K562 (cell line): Measurements from ENCODE around the gene EGR4. TPM values are rescaled to one million over a fixed set of nuclear protein-coding genes. Genes with fewer than 3 reads are reported as not detected.

ENCODE experiments used
- ATAC-seq: fragments of 200-7000 bp; cut with Tn5 transposase; 3 replicates; pipeline ENCODE4 v1.9.1; 2020; ENCODE audit warnings: moderate library complexity
- BruUV-seq: library from RNA; stranded (reverse); fragments of 400-500 nt; replicated peaks from 2 replicates; lab custom pipeline; 2021; lab: Mats Ljungman, UMichigan
- CTCF ChIA-PET: fragments of 300-600 bp; formaldehyde crosslinking; extraction: SDS; loops from one replicate; lab custom pipeline; 2021; ENCODE audit warnings: low intra/inter-chr PET ratio; lab: Yijun Ruan, JAX
- POLR2A ChIA-PET: fragments of 300-600, 350-650 bp; sonication (Branson Sonifier 250); formaldehyde crosslinking; extraction: SDS; loops from one replicate; lab custom pipeline; 2021; ENCODE audit warnings: antibody characterized with exemption, inconsistent platforms; lab: Yijun Ruan, JAX
- DNase-seq, 4 experiments: peaks; one replicate each; pipeline versions ENCODE4 v3.0.0 to v3.0.0-alpha.2; 2011 to 2018; ENCODE audit warnings: low spot score in 3 of 4, mixed read lengths in 3 of 4; ENCODE audit errors: extremely low read depth in 1 of 4
- FAIRE-seq: peaks from 2 replicates; lab custom pipeline; 2011; peaks lifted over from hg19 to GRCh38; lab: Jason Lieb, UNC
- H2AFZ ChIP-seq: 2 replicates; pipeline ENCODE4 v1.6.0; 2011; ENCODE audit warnings: low read depth, low read length, control low read depth, inconsistent platforms
- H3K27ac ChIP-seq: fragments of 200-600 bp; 3 replicates; pipeline ENCODE4 v1.8.0; 2011; ENCODE audit warnings: low read depth, mild to moderate bottlenecking, control low read depth, inconsistent platforms, low read length, moderate library complexity, mixed read lengths; ENCODE audit errors: extremely low read depth
- H3K27me3 ChIP-seq, 2 experiments: fragments of 300-600 bp in 1 of 2; 2 replicates in 1 of 2; 3 replicates in 1 of 2; pipeline versions ENCODE4 v1.6.0 to v1.8.0; 2011; ENCODE audit warnings: inconsistent platforms in 2 of 2, low read length in 2 of 2, mild to moderate bottlenecking in 1 of 2, mixed read lengths in 1 of 2, moderate library complexity in 1 of 2; ENCODE audit not compliant: control insufficient read depth in 2 of 2, insufficient read depth in 2 of 2
- H3K36me3 ChIP-seq: fragments of 300-600 bp; 3 replicates; pipeline ENCODE4 v1.8.0; 2011; ENCODE audit warnings: mild to moderate bottlenecking, low read length, inconsistent platforms; ENCODE audit not compliant: control insufficient read depth, insufficient read depth
- H3K4me1 ChIP-seq, 2 experiments: fragments of 200-600 bp in 1 of 2; replicated peaks in 1 of 2; 2 replicates in 1 of 2; 3 replicates in 1 of 2; pipeline versions ENCODE4 v1.5.1 to v1.8.0; 2011; ENCODE audit warnings: inconsistent platforms in 2 of 2, low read length in 2 of 2, mild to moderate bottlenecking in 1 of 2, mixed read lengths in 1 of 2, moderate library complexity in 1 of 2; ENCODE audit not compliant: control insufficient read depth in 2 of 2, insufficient read depth in 2 of 2
- H3K4me2 ChIP-seq: 2 replicates; pipeline ENCODE4 v1.6.1; 2011; ENCODE audit warnings: low read length, control low read depth, inconsistent platforms, mixed read lengths; ENCODE audit not compliant: insufficient read depth
- H3K4me3 ChIP-seq: fragments of 200-600 bp; sonication (generic), shearing (Covaris generic); 2 replicates; pipeline ENCODE4 v1.5.1; 2016; ENCODE audit warnings: control low read depth, inconsistent platforms
- H3K79me2 ChIP-seq: fragments of 200-600 bp; 3 replicates; pipeline ENCODE4 v1.8.0; 2011; ENCODE audit warnings: low read length, inconsistent platforms; ENCODE audit not compliant: control insufficient read depth, insufficient read depth
- H3K9ac ChIP-seq, 2 experiments: 2 replicates each; pipeline versions ENCODE4 v1.6.0 to v1.6.1; 2011; ENCODE audit warnings: low read depth in 2 of 2, low read length in 2 of 2, control low read depth in 1 of 2, inconsistent platforms in 1 of 2, mild to moderate bottlenecking in 1 of 2, mixed read lengths in 1 of 2; ENCODE audit not compliant: insufficient read depth in 1 of 2
- H3K9me1 ChIP-seq: one replicate; pipeline ENCODE4 v1.6.0; 2011; ENCODE audit warnings: inconsistent platforms, mild to moderate bottlenecking, low read length, moderate library complexity; ENCODE audit not compliant: control insufficient read depth, insufficient read depth
- H3K9me3 ChIP-seq: replicated peaks from 2 replicates; pipeline ENCODE4 v1.5.1; 2011; ENCODE audit warnings: low read depth, low read length, inconsistent platforms; ENCODE audit not compliant: control insufficient read depth, insufficient read depth
- H4K20me1 ChIP-seq: replicated peaks from 2 replicates; pipeline ENCODE4 v1.6.1; 2011; ENCODE audit warnings: low read length, inconsistent platforms, mixed read lengths; ENCODE audit not compliant: control insufficient read depth, insufficient read depth
- CBX1 ChIP-seq: sonication (generic); IDR thresholded peaks from 2 replicates; pipeline ENCODE4 v1.6.1; 2016; ENCODE audit warnings: antibody characterized with exemption, low read depth, mild to moderate bottlenecking
- CTCF ChIP-seq, 3 experiments: IDR thresholded peaks in 2 of 3; conservative IDR thresholded peaks in 1 of 3; 2 replicates each; pipeline ENCODE4 v1.5.1; 2011 to 2012; ENCODE audit warnings: low read length in 3 of 3, mild to moderate bottlenecking in 3 of 3, control low read depth in 2 of 3, improper control_type of control experiment in 1 of 3, inconsistent platforms in 1 of 3, low read depth in 1 of 3, mixed read lengths in 1 of 3, moderate library complexity in 1 of 3; ENCODE audit not compliant: insufficient read depth in 2 of 3
- DEAF1 ChIP-seq: fragments of 450-650 bp; formaldehyde crosslinking; IDR thresholded peaks from 2 replicates; pipeline ENCODE4 v1.4.0; 2020; ENCODE audit warnings: mild to moderate bottlenecking, moderate library complexity
- EHMT2 ChIP-seq: fragments of 450-650 bp; IDR thresholded peaks from 2 replicates; pipeline ENCODE4 v1.6.1; 2018; ENCODE audit warnings: antibody characterized with exemption
- HDAC1 ChIP-seq, 2 experiments: fragments of 450-650 bp; IDR thresholded peaks; 2 replicates each; pipeline ENCODE4 v1.6.1; 2016 to 2017; ENCODE audit warnings: inconsistent platforms in 1 of 2, mild to moderate bottlenecking in 1 of 2, moderate library complexity in 1 of 2
- LCOR ChIP-seq: sonication (generic); formaldehyde crosslinking; IDR thresholded peaks from 2 replicates; pipeline ENCODE4 v1.8.0; 2022; ENCODE audit warnings: mild to moderate bottlenecking, missing genetic modification reagents
- MIER1 ChIP-seq: fragments of 450-650 bp; IDR thresholded peaks from 2 replicates; pipeline ENCODE4 v1.6.1; 2016; ENCODE audit warnings: antibody characterized with exemption, mild to moderate bottlenecking, low read depth
- MNT ChIP-seq, 2 experiments: fragments of 450-650 bp; conservative IDR thresholded peaks; 2 replicates each; pipeline ENCODE4 v1.6.1; 2017; ENCODE audit warnings: mild to moderate bottlenecking in 2 of 2, moderate library complexity in 2 of 2
- NR1H2 ChIP-seq: sonication (generic); formaldehyde crosslinking; IDR thresholded peaks from 2 replicates; pipeline ENCODE4 v1.4.0; 2020; ENCODE audit warnings: mild to moderate bottlenecking, missing genetic modification reagents
- NR3C1 ChIP-seq: sonication (generic); formaldehyde crosslinking; IDR thresholded peaks from 2 replicates; pipeline ENCODE4 v1.8.1; 2022; ENCODE audit warnings: missing genetic modification reagents
- POLR2H ChIP-seq: IDR thresholded peaks from 2 replicates; pipeline ENCODE4 v1.6.1; 2016; ENCODE audit warnings: missing genetic modification characterization, low read depth, mild to moderate bottlenecking, control low read depth, missing compliant biosample characterization, moderate library complexity
- PRMT5 ChIP-seq: sonication (generic); formaldehyde crosslinking; IDR thresholded peaks from 2 replicates; pipeline ENCODE4 v1.5.0; 2020; ENCODE audit warnings: missing genetic modification reagents
- ZNF133 ChIP-seq: fragments of 250-450 bp; sonication (Bioruptor Pico); IDR thresholded peaks from 2 replicates; pipeline ENCODE4 v1.4.0; 2020; ENCODE audit warnings: mild to moderate bottlenecking
- ZNF584 ChIP-seq: fragments of 200-800 bp; sonication (Bioruptor generic); IDR thresholded peaks from 2 replicates; pipeline ENCODE4 v1.6.1; 2016; ENCODE audit warnings: low read depth, mild to moderate bottlenecking, missing genetic modification characterization, missing compliant biosample characterization
- ZNF766 ChIP-seq: fragments of 200-800 bp; sonication (Bioruptor generic); conservative IDR thresholded peaks from 2 replicates; pipeline ENCODE4 v1.6.1; 2016; ENCODE audit warnings: missing genetic modification characterization, missing compliant biosample characterization
- WGBS: fragments of 100-300 bp; shearing (Covaris generic); methylation state at CpG from one replicate; pipeline ENCODE4 v1.1.6; 2016; ENCODE audit warnings: low coverage, mixed read lengths; ENCODE audit not compliant: insufficient coverage; ENCODE audit errors: missing lambda C conversion rate; 5-methylcytosine and 5-hydroxymethylcytosine counted together
- in situ Hi-C: fragments of 300-500 bp; cut with MboI; formaldehyde crosslinking; loops from 4 replicates; pipeline ENCODE4 v1.15.0; 2018; ENCODE audit warnings: inconsistent platforms, mixed read lengths
- intact Hi-C: fragments of 100-400 bp; cut with micrococcal nuclease; formaldehyde crosslinking; loops from 2 replicates; pipeline ENCODE4 v1.14.2; 2022
- polyA plus RNA-seq, 8 experiments: library from polyadenylated mRNA; depleted of rRNA in 4 of 8; stranded (reverse) in 5 of 8; unstranded in 3 of 8; fragments of >200 nt; fragmentation: Nextera tagmentation in 2 of 8; fragmentation: Illumina TruSeq in 1 of 8; extraction: Ambion mirVana in 2 of 8; extraction: Trizol in 1 of 8; gene quantifications; 2 replicates each; pipeline versions ENCODE4 v1.2.1 to v1.2.3, GENCODE V29; 2011 to 2014; ENCODE audit warnings: inconsistent platforms in 1 of 8, missing spikeins in 1 of 8
- total RNA-seq, 7 experiments: library from RNA; depleted of rRNA in 6 of 7; stranded (reverse); fragments of >200 nt in 6 of 7; fragmentation: Illumina TruSeq in 2 of 7; extraction: Trizol in 2 of 7; gene quantifications; 2 replicates each; pipeline versions ENCODE4 v1.2.1 to v1.2.3, GENCODE V29; 2011 to 2021; ENCODE audit warnings: low replicate concordance in 1 of 7
- TF ChIP-seq, protein P1 (sequence below): IDR thresholded peaks from 2 replicates; pipeline ENCODE4 v1.6.1; 2014; ENCODE audit warnings: antibody characterized with exemption

EGR4 gene
- total and polyA plus RNA-seq, 9 of the 15 experiments (the other 6 are each of a cell fraction or from before 2014, with no cell fraction given) = not detected

- Histone ChIP-seq H3K4me3 (no peak overlapping the region), H3K9ac (no peak overlapping the region), H4K20me1 (peaks cover 3% of the 10 kb centered on the region; the same call in 1 of the 2 replicates), H3K27me3 (peaks cover 5 to 33% of the 10 kb centered on the region in 2 experiments; a peak in 4 of 5 replicates), H3K4me2 (no peak overlapping the region), H3K9me1 (peaks cover 2% of the 10 kb centered on the region), H3K27ac (no peak overlapping the region), H3K79me2 (no peaks in the 10 kb centered on the region), H2AFZ (no peak overlapping the region), H3K9me3 (no peaks in the 10 kb centered on the region), H3K36me3 (no peaks in the 10 kb centered on the region), H3K4me1 (peaks cover 0 to 28% of the 10 kb centered on the region in 2 experiments; a peak in 2 of 5 replicates)
- CTCF ChIA-PET = no interaction called here
- in situ Hi-C loops (no loop called here), intact Hi-C loops (no loop called here)
- DNase-seq (peak; percentile 58 to 73 (median 64)), ATAC-seq (peak; percentile 82), FAIRE-seq (no peak)
- WGBS = 9% methylated on average over 34 of the region's 34 CpGs
- POLR2A ChIA-PET = no interaction called here
- no TSS peak for BruUV-seq
- TF ChIP-seq CBX1 = no peak
- no peak for TF ChIP-seq NR1H2 (CRISPR knock-in tag)
- peak; percentile 77; the same call in 1 of the 2 replicates for TF ChIP-seq PRMT5 (CRISPR knock-in tag)
- TF ChIP-seq POLR2H (tag) = no peak
- TF ChIP-seq HDAC1 (IDR thresholded peaks at IDR 0.05) = 0 out of 4 replicates have a peak, but pooled peaks of 1 of the 2 experiments have one; percentile 23
- 0 out of 2 replicates have a peak, but pooled peaks have one; percentile 17 for TF ChIP-seq ZNF584
- TF ChIP-seq ZNF766 (CRISPR knock-in tag) = 0 out of 2 replicates have a peak, but pooled peaks have one; percentile 23
- peak; percentile 96 for TF ChIP-seq MIER1
- TF ChIP-seq LCOR (CRISPR knock-in tag) = no peak
- TF ChIP-seq CTCF (IDR thresholded peaks at IDR 0.05 in 2 of 3, conservative IDR thresholded peaks at IDR 0.05 in 1 of 3; ENCODE audit: insufficient read depth in 2 of 3, low read depth in 1 of 3, low read length in 3 of 3) = 0 out of 6 replicates have a peak, but pooled peaks of 1 of the 3 experiments have one; percentile 9
- 0 out of 2 replicates have a peak, but pooled peaks have one; percentile 68 for TF ChIP-seq NR3C1 (CRISPR knock-in tag)
- TF ChIP-seq MNT (conservative IDR thresholded peaks at IDR 0.05) = peak; percentile 50 to 71; a peak in 3 of 4 replicates
- TF ChIP-seq, protein P1, sequence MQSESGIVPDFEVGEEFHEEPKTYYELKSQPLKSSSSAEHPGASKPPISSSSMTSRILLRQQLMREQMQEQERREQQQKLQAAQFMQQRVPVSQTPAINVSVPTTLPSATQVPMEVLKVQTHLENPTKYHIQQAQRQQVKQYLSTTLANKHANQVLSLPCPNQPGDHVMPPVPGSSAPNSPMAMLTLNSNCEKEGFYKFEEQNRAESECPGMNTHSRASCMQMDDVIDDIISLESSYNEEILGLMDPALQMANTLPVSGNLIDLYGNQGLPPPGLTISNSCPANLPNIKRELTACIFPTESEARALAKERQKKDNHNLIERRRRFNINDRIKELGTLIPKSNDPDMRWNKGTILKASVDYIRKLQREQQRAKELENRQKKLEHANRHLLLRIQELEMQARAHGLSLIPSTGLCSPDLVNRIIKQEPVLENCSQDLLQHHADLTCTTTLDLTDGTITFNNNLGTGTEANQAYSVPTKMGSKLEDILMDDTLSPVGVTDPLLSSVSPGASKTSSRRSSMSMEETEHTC = no peak
- no peak for TF ChIP-seq ZNF133 (CRISPR knock-in tag)
- peak; percentile 97 for TF ChIP-seq EHMT2
- no peak for TF ChIP-seq DEAF1 (CRISPR knock-in tag)
These were observed 2.3 kb downstream of the EGR4 start for GRCh38 chr2:73291093-73291460.
